ENCODE data around the gene AMOTL2. TPM values are rescaled to one million over a fixed set of nuclear protein-coding genes. Genes with fewer than 3 reads are reported as not detected.

Gene AMOTL2
- total and polyA plus RNA-seq, 2 donors (not counting 1 experiment from before 2014, with no cell fraction given) = not detected

DNA sequence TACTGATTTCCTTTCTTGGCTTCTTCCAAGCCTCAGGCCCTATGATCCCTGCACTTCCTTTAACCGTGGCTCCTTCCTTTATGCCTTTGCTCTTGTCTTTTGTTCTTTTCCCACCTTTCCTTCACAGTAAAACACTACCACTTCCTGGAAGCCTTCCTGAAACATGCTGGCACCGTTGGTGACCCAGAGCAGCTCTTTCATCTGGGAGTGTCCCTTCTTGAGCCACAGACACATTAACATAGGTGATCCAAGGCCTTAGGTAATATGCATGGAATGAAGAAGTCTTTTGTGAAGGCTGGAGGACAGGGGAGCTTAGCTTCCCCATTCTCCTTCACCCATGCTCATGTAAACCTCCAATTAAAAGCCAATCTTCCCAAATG lies 39.4 kb downstream of the AMOTL2 start:
- intact Hi-C loops (cut with micrococcal nuclease) = no loop called here
- peaks cover 9% of the 10 kb centered on the region for H3K27me3 Mint-ChIP-seq
- no peaks in the 10 kb centered on the region for H3K79me2 ChIP-seq (ENCODE audit: control insufficient read depth, insufficient read depth, low read length)
- no peak overlapping the region for H3K4me2 ChIP-seq (replicated peaks; ENCODE audit: low read depth, low read length, poor library complexity, severe bottlenecking)
- H3K4me3 Mint-ChIP-seq = no peak overlapping the region
- H3K27ac ChIP-seq (ENCODE audit: low read length in 2 of 2) = no peak overlapping the region
- TF ChIP-seq EZH2 (IDR thresholded peaks at IDR 0.05; ENCODE audit: borderline replicate concordance, insufficient read depth, low read depth, low read length, poor library complexity, severe bottlenecking) = no peak
- TF ChIP-seq, protein P1, sequence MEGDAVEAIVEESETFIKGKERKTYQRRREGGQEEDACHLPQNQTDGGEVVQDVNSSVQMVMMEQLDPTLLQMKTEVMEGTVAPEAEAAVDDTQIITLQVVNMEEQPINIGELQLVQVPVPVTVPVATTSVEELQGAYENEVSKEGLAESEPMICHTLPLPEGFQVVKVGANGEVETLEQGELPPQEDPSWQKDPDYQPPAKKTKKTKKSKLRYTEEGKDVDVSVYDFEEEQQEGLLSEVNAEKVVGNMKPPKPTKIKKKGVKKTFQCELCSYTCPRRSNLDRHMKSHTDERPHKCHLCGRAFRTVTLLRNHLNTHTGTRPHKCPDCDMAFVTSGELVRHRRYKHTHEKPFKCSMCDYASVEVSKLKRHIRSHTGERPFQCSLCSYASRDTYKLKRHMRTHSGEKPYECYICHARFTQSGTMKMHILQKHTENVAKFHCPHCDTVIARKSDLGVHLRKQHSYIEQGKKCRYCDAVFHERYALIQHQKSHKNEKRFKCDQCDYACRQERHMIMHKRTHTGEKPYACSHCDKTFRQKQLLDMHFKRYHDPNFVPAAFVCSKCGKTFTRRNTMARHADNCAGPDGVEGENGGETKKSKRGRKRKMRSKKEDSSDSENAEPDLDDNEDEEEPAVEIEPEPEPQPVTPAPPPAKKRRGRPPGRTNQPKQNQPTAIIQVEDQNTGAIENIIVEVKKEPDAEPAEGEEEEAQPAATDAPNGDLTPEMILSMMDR (IDR thresholded peaks at IDR 0.05) = no peak
- 85% methylated on average over 1 of the region's 2 CpGs for WGBS (ENCODE audit: insufficient coverage)
- peaks cover 0 to 3% (median 0%) of the 10 kb centered on the region in 4 experiments for H3K27me3 ChIP-seq (replicated peaks in 1 of 4; ENCODE audit: control extremely low read depth in 1 of 4, control insufficient read depth in 3 of 4, insufficient read depth in 4 of 4, low read length in 3 of 4)
- H3K9ac ChIP-seq (ENCODE audit: low read length) = no peak overlapping the region
- no peak overlapping the region for H3K4me3 ChIP-seq (ENCODE audit: control extremely low read depth in 1 of 5, extremely low read depth in 1 of 5, insufficient read depth in 1 of 5, low read depth in 2 of 5, low read length in 4 of 5)
- ChIA-PET POLR2A (no interaction called here), CTCF (no interaction called here)
- H3K9me3 ChIP-seq (ENCODE audit: control extremely low read depth in 1 of 3, control insufficient read depth in 2 of 3, insufficient read depth in 1 of 3, low read length in 2 of 3) = no peaks in the 10 kb centered on the region
- H3K9me3 Mint-ChIP-seq (ENCODE audit: insufficient read depth) = no peaks in the 10 kb centered on the region
- H4K20me1 ChIP-seq (ENCODE audit: control insufficient read depth, insufficient read depth, low read length, poor library complexity, severe bottlenecking) = no peaks in the 10 kb centered on the region
- H2AFZ ChIP-seq (ENCODE audit: insufficient read depth, low read depth, low read length, poor library complexity, severe bottlenecking) = no peak overlapping the region
- DNase-seq (no peak), ATAC-seq (ENCODE audit: low read depth) (no peak)
- H3K4me1 ChIP-seq (ENCODE audit: control insufficient read depth in 2 of 2, insufficient read depth in 2 of 2, low read length in 2 of 2) = no peaks in the 10 kb centered on the region
- no peak overlapping the region for H3K27ac Mint-ChIP-seq
- H3K4me1 Mint-ChIP-seq = no peaks in the 10 kb centered on the region
- H3K36me3 ChIP-seq (replicated peaks in 1 of 2; ENCODE audit: control extremely low read depth in 1 of 2, control insufficient read depth in 1 of 2, extremely low read depth in 1 of 2, insufficient read depth in 2 of 2, low read length in 1 of 2) = no peaks in the 10 kb centered on the region

DNA sequence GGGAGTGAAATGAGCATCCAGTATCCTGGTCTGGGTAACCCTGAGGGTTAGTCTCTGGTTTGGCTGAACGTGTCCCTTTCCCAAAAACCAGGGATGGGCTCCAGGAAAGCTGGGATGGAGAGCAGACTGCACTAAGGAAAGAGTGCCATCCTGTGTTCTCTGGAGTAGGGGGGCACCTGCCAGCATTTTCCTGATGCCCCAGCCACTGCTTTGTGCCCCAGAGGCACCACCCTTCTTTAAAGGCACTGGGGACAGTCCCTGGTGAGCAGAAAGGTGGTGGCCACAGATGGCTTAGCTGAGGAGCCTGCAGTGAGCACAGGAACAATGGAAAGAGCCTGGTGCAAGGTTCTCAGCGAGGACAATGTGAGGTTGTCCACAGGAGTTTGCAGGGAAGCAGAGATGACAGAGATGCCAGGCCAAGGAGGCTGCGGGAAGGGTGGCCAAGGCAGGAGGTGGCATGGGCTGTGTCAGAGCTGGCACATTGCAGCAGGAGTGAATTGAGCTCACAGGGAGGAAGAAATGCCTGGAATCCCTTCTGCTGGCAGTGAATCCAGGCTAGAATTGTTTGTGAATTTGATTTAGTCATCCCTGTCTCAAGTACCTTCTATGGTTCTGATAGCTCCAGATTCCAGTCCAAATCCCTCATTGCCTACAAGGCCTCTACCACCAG lies 39.9 kb downstream of the AMOTL2 start:
- DNase-seq (no peak), ATAC-seq (ENCODE audit: low read depth) (no peak)
- Mint-ChIP-seq H3K4me3 (no peak overlapping the region), H3K27ac (no peak overlapping the region), H3K9me3 (ENCODE audit: insufficient read depth) (no peaks in the 10 kb centered on the region), H3K27me3 (peaks cover 9% of the 10 kb centered on the region), H3K4me1 (no peaks in the 10 kb centered on the region)
- H2AFZ ChIP-seq (ENCODE audit: insufficient read depth, low read depth, low read length, poor library complexity, severe bottlenecking) = no peak overlapping the region
- H3K27ac ChIP-seq (ENCODE audit: low read length in 2 of 2) = no peak overlapping the region
- peaks cover 0 to 5% (median 0%) of the 10 kb centered on the region in 4 experiments for H3K27me3 ChIP-seq (replicated peaks in 1 of 4; ENCODE audit: control extremely low read depth in 1 of 4, control insufficient read depth in 3 of 4, insufficient read depth in 4 of 4, low read length in 3 of 4)
- H3K9ac ChIP-seq (ENCODE audit: low read length) = no peak overlapping the region
- TF ChIP-seq, protein P1 (IDR thresholded peaks at IDR 0.05) = no peak
- TF ChIP-seq EZH2 (IDR thresholded peaks at IDR 0.05; ENCODE audit: borderline replicate concordance, insufficient read depth, low read depth, low read length, poor library complexity, severe bottlenecking) = no peak
- CTCF ChIA-PET = no interaction called here
- no peaks in the 10 kb centered on the region for H4K20me1 ChIP-seq (ENCODE audit: control insufficient read depth, insufficient read depth, low read length, poor library complexity, severe bottlenecking)
- no peaks in the 10 kb centered on the region for H3K79me2 ChIP-seq (ENCODE audit: control insufficient read depth, insufficient read depth, low read length)
- H3K36me3 ChIP-seq (replicated peaks in 1 of 2; ENCODE audit: control extremely low read depth in 1 of 2, control insufficient read depth in 1 of 2, extremely low read depth in 1 of 2, insufficient read depth in 2 of 2, low read length in 1 of 2) = no peaks in the 10 kb centered on the region
- H3K4me1 ChIP-seq (ENCODE audit: control insufficient read depth in 2 of 2, insufficient read depth in 2 of 2, low read length in 2 of 2) = no peaks in the 10 kb centered on the region
- intact Hi-C loops (cut with micrococcal nuclease) = no loop called here
- POLR2A ChIA-PET = no interaction called here
- WGBS (ENCODE audit: insufficient coverage) = 92% methylated on average over 3 of the region's 3 CpGs
- no peak overlapping the region for H3K4me3 ChIP-seq (ENCODE audit: control extremely low read depth in 1 of 5, extremely low read depth in 1 of 5, insufficient read depth in 1 of 5, low read depth in 2 of 5, low read length in 4 of 5)
- H3K9me3 ChIP-seq (ENCODE audit: control extremely low read depth in 1 of 3, control insufficient read depth in 2 of 3, insufficient read depth in 1 of 3, low read length in 2 of 3) = no peaks in the 10 kb centered on the region
- no peak overlapping the region for H3K4me2 ChIP-seq (replicated peaks; ENCODE audit: low read depth, low read length, poor library complexity, severe bottlenecking)
